BLaER1 treated with 17β-estradiol and CSF1 and Interleukin-3, amounts not matched to agents 10 nM and 100 nM (cell line): Measurements from ENCODE around the gene DRC7.

ENCODE experiments used
- H3K27ac ChIP-seq, 11 experiments: shearing (Covaris generic); formaldehyde crosslinking; 2 replicates each; pipeline ENCODE4 v1.8.1; 2022
- H3K27me3 ChIP-seq, 11 experiments: shearing (Covaris generic); formaldehyde crosslinking; 2 replicates each; pipeline ENCODE4 v1.8.1; 2022
- H3K36me3 ChIP-seq, 11 experiments: shearing (Covaris generic); formaldehyde crosslinking; 2 replicates each; pipeline ENCODE4 v1.8.1; 2022
- H3K4me1 ChIP-seq, 10 experiments: shearing (Covaris generic); formaldehyde crosslinking; 2 replicates each; pipeline ENCODE4 v1.8.1; 2022
- H3K4me2 ChIP-seq, 11 experiments: shearing (Covaris generic); formaldehyde crosslinking; 2 replicates each; pipeline ENCODE4 v1.8.1; 2022
- H3K4me3 ChIP-seq, 10 experiments: shearing (Covaris generic); formaldehyde crosslinking; 2 replicates each; pipeline ENCODE4 v1.8.1; 2022
- H3K9ac ChIP-seq, 11 experiments: shearing (Covaris generic); formaldehyde crosslinking; 2 replicates each; pipeline ENCODE4 v1.8.1; 2022
- H3K9me3 ChIP-seq, 11 experiments: shearing (Covaris generic); formaldehyde crosslinking; replicated peaks in 1 of 11; 2 replicates each; pipeline ENCODE4 v1.8.1; 2022
- H4K20me1 ChIP-seq, 11 experiments: shearing (Covaris generic); formaldehyde crosslinking; 2 replicates each; pipeline ENCODE4 v1.8.1; 2022
- Cebpa-rat ChIP-seq, 11 experiments: shearing (Covaris generic); IDR thresholded peaks; 2 replicates each; pipeline ENCODE4 v1.8.1; 2022

Gene DRC7

GRCh38 chr16:57663917-57664661, 30.5 kb upstream of the DRC7 start:
- H3K36me3 ChIP-seq: peaks cover 0 to 50% (median 0%) of the 10 kb centered on the region in 11 experiments; a peak in 7 of 22 replicates
- H3K27me3 ChIP-seq: no peaks in the 10 kb centered on the region
- TF ChIP-seq Cebpa-rat (IDR thresholded peaks at IDR 0.05): no peak
- H3K4me2 ChIP-seq: peak overlapping the region in 4 of 11 experiments; percentile 23 to 54 (median 28); a peak in 4 of 22 replicates
- H3K4me1 ChIP-seq: peaks cover 0 to 61% (median 36%) of the 10 kb centered on the region in 10 experiments; a peak in 18 of 20 replicates
- H4K20me1 ChIP-seq: no peaks in the 10 kb centered on the region
- no peak overlapping the region for H3K4me3 ChIP-seq
- H3K9ac ChIP-seq: 0 out of 22 replicates have a peak overlapping the region, but pooled peaks of 1 of the 11 experiments have one; percentile 18
- no peaks in the 10 kb centered on the region for H3K9me3 ChIP-seq
- peak overlapping the region in 7 of 11 experiments; percentile 13 to 54 (median 37); a peak in 12 of 22 replicates for H3K27ac ChIP-seq

DNA sequence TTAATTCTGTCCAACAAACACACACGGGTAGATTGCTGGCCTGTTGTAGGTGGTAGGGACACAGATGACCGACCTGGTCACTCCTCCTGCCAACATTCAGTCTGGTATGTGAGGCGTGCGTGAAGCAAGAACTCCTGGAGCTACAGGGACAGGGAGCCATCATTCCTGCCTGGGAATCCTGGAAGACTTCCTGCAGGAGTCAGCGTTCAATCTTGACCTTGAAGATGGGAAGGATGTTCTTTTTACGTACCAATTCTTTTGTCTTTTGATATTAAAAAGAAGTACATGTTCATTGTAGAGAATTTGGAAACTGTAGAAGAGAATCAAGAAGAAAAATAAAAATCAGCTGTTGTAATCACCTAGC, 30.0 kb upstream of the DRC7 start:
- Histone ChIP-seq H3K4me2 (peak overlapping the region in 6 of 11 experiments; percentile 11 to 54 (median 23); a peak in 7 of 22 replicates), H3K9me3 (no peaks in the 10 kb centered on the region), H4K20me1 (no peaks in the 10 kb centered on the region), H3K4me1 (peaks cover 0 to 65% (median 42%) of the 10 kb centered on the region in 10 experiments; a peak in 18 of 20 replicates), H3K27ac (peak overlapping the region in 6 of 11 experiments; percentile 9 to 54 (median 40); a peak in 10 of 22 replicates), H3K36me3 (peaks cover 0 to 46% (median 0%) of the 10 kb centered on the region in 11 experiments; a peak in 7 of 22 replicates), H3K9ac (0 out of 22 replicates have a peak overlapping the region, but pooled peaks of 1 of the 11 experiments have one; percentile 18), H3K27me3 (no peaks in the 10 kb centered on the region), H3K4me3 (no peak overlapping the region)
- no peak for TF ChIP-seq Cebpa-rat (IDR thresholded peaks at IDR 0.05)

GRCh38 chr16:57665541-57665940, 29.1 kb upstream of the DRC7 start:
- Histone ChIP-seq H3K4me3 (no peak overlapping the region), H3K36me3 (peaks cover 0 to 39% (median 0%) of the 10 kb centered on the region in 11 experiments; a peak in 7 of 22 replicates), H3K27me3 (no peaks in the 10 kb centered on the region), H3K27ac (peak overlapping the region in 1 of 11 experiments; percentile 46; a peak in 1 of 22 replicates), H3K4me2 (peak overlapping the region in 2 of 11 experiments; percentile 13 to 54; a peak in 2 of 22 replicates), H4K20me1 (no peaks in the 10 kb centered on the region), H3K4me1 (peaks cover 0 to 69% (median 47%) of the 10 kb centered on the region in 10 experiments; a peak in 18 of 20 replicates), H3K9me3 (no peaks in the 10 kb centered on the region), H3K9ac (no peak overlapping the region)
- TF ChIP-seq Cebpa-rat (IDR thresholded peaks at IDR 0.05): no peak

GRCh38 chr16:57666353-57667047, 28.1 kb upstream of the DRC7 start:
- Histone ChIP-seq H3K9me3 (no peaks in the 10 kb centered on the region), H3K4me3 (no peak overlapping the region; a peak in 1 of 20 replicates), H3K36me3 (peaks cover 0 to 31% (median 0%) of the 10 kb centered on the region in 11 experiments; a peak in 6 of 22 replicates), H4K20me1 (no peaks in the 10 kb centered on the region), H3K9ac (peak overlapping the region in 5 of 11 experiments; percentile 11 to 55 (median 31); a peak in 5 of 22 replicates), H3K4me2 (peak overlapping the region in 7 of 11 experiments; percentile 30 to 95 (median 79); a peak in 11 of 22 replicates), H3K4me1 (peaks cover 0 to 72% (median 47%) of the 10 kb centered on the region in 10 experiments; a peak in 18 of 20 replicates), H3K27ac (peak overlapping the region in 8 of 11 experiments; percentile 20 to 78 (median 56); a peak in 13 of 22 replicates), H3K27me3 (no peaks in the 10 kb centered on the region)
- TF ChIP-seq Cebpa-rat (IDR thresholded peaks at IDR 0.05): no peak

- Histone ChIP-seq H3K4me1 (peaks cover 0 to 78% (median 47%) of the 10 kb centered on the region in 10 experiments; a peak in 18 of 20 replicates), H4K20me1 (no peaks in the 10 kb centered on the region), H3K36me3 (peaks cover 0 to 25% (median 0%) of the 10 kb centered on the region in 11 experiments; a peak in 6 of 22 replicates), H3K4me2 (peak overlapping the region in 9 of 11 experiments; percentile 18 to 95 (median 73); a peak in 14 of 22 replicates), H3K9ac (peak overlapping the region in 4 of 11 experiments; percentile 9 to 55 (median 33); a peak in 6 of 22 replicates), H3K4me3 (peak overlapping the region in 1 of 10 experiments; percentile 19; a peak in 1 of 20 replicates), H3K27me3 (no peaks in the 10 kb centered on the region), H3K27ac (peak overlapping the region in 9 of 11 experiments; percentile 20 to 78 (median 62); a peak in 15 of 22 replicates), H3K9me3 (no peaks in the 10 kb centered on the region)
- no peak for TF ChIP-seq Cebpa-rat (IDR thresholded peaks at IDR 0.05)
These were observed 27.5 kb upstream of the DRC7 start for GRCh38 chr16:57667048-57667525.

DNA sequence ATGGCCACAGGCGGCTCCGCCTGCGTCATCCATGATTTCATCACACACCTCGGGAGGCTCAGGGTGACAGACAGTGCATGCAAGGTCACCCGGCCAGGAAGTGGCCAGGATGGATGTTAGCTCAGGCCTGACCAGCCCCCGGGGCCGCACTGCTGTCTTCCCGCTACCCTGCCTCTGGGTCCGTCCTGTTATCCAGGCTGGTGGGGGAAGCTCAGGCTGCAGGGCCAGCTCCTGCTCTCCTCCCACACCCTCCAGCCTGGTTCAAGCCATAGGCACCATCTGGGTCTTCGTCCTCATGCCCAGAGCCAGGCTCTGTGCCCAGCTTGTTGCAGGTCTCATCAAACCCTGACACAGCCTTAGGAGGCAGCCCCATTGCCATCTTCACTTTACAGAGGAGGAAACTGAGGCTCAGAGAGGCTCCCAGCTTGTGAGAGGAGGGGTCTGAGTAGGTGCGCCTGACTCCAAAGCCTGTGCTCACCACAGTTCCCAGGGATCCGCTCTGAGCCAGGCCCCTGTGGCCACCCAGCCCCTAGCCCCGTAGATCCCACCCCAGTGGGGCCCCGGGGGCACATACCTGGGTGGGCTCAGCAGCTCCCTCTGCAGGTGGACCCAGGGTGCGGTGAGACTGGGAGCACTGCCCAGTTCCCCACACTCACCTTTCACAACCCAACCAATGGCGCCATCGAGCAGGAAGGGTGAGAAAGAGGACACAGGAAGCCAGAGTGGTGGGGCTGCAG, 26.9 kb upstream of the DRC7 start:
- peak overlapping the region in 10 of 11 experiments; percentile 4 to 78 (median 56); a peak in 18 of 22 replicates for H3K27ac ChIP-seq
- TF ChIP-seq Cebpa-rat (IDR thresholded peaks at IDR 0.05): no peak; a peak in 2 of 22 replicates
- no peaks in the 10 kb centered on the region for H3K9me3 ChIP-seq
- H3K9ac ChIP-seq: peak overlapping the region in 4 of 11 experiments; percentile 38 to 55 (median 46); a peak in 7 of 22 replicates
- peak overlapping the region in 2 of 10 experiments; percentile 24; a peak in 3 of 20 replicates for H3K4me3 ChIP-seq
- peaks cover 0 to 19% (median 0%) of the 10 kb centered on the region in 11 experiments; a peak in 5 of 22 replicates for H3K36me3 ChIP-seq
- H3K4me1 ChIP-seq: peaks cover 0 to 80% (median 47%) of the 10 kb centered on the region in 10 experiments; a peak in 18 of 20 replicates
- no peaks in the 10 kb centered on the region for H3K27me3 ChIP-seq
- peak overlapping the region in 9 of 11 experiments; percentile 18 to 95 (median 73); a peak in 14 of 22 replicates for H3K4me2 ChIP-seq
- no peaks in the 10 kb centered on the region for H4K20me1 ChIP-seq

GRCh38 chr16:57668263-57668571, 26.4 kb upstream of the DRC7 start, which contains the start of gene ADGRG3:
Gene ADGRG3, plus strand, starts transcription at chr16:57668306. Its CDS starts 42 bp downstream, at chr16:57668348.
- Histone ChIP-seq H3K9ac (peak within 1 kb of the TSS in 6 of 11 experiments; percentile 1 to 55 (median 38); a peak in 8 of 22 replicates), H3K4me3 (peak within 1 kb of the TSS in 2 of 10 experiments; percentile 24 to 38; a peak in 4 of 20 replicates), H3K4me1 (peaks cover 0 to 86% (median 47%) of the 10 kb centered on the region in 10 experiments; a peak in 18 of 20 replicates), H3K27me3 (no peaks in the 10 kb centered on the region), H3K4me2 (peak within 1 kb of the TSS in 9 of 11 experiments; percentile 41 to 95 (median 73); a peak in 14 of 22 replicates), H3K27ac (peak within 1 kb of the TSS in 10 of 11 experiments; percentile 4 to 78 (median 56); a peak in 19 of 22 replicates), H4K20me1 (no peaks in the 10 kb centered on the region), H3K36me3 (peaks cover 0 to 14% (median 0%) of the 10 kb centered on the region in 11 experiments; a peak in 4 of 22 replicates), H3K9me3 (no peaks in the 10 kb centered on the region)
- no peak for TF ChIP-seq Cebpa-rat (IDR thresholded peaks at IDR 0.05)
